ENCODE data around the gene HSD3B1. TPM values are rescaled to one million over a fixed set of nuclear protein-coding genes. Genes with fewer than 3 reads are reported as not detected.

The HSD3B1 gene
- not detected in 2 replicates for total RNA-seq

GRCh38 chr1:119506941-119507340, at the start of gene HSD3B1:
Gene HSD3B1, plus strand, starts transcription at chr1:119507210. Its CDS starts 267 bp downstream, at chr1:119507477.

Other genes with a start within 250 kb of the HSD3B1 start
- not detected in 2 replicates for gene HAO2, start 138.4 kb upstream of the HSD3B1 start, total RNA-seq
- not detected in 2 replicates for gene HSD3B2, start 92.1 kb upstream of the HSD3B1 start, total RNA-seq
- gene ZNF697, start 141.1 kb downstream of the HSD3B1 start, total RNA-seq: 10.1 and 14.5 TPM in 2 replicates
- gene PHGDH, start 204.7 kb downstream of the HSD3B1 start, total RNA-seq: 102 and 117 TPM in 2 replicates

All from smooth muscle cell of the pulmonary artery (primary cell).